ENCODE data around the gene ZFP62.

DNA sequence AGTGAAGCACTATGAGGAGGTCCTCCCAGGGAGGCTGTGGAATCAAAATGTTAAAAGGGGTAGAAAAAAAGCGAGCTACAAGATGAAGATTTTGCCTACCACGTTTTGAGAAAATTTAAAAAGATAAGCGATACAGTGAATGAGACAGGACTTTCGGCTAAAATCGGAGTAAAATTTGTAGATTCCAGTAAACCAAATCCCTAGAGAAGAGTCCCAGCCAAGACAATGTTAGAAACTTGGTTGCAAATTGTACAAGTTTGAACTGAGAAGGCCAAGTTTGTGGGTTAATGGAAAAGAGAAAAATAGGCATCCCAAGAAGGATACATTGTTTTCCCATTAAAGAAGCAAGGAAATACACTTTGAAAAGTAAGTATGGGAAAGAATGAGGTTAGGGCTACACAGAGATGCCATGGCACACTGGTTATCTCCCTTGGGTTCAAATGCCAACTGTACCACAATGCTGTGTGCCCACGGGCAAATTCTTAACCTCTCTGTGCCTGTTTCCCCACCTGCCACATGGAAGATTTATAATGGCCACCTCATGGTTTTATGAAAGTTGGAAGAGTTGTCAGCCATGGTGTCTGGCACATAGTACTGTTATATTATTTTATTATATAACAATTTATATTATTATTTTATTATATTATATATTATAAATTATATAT, 42.3 kb downstream of the ZFP62 start:
- no peak for TF ChIP-seq GATA2 (IDR thresholded peaks at IDR 0.05; ENCODE audit: low read depth, low read length)
- no peak for TF ChIP-seq GATA3 (IDR thresholded peaks at IDR 0.05; ENCODE audit: low read depth, low read length)
